ENCODE measurements around the gene MACROD2.
"Not testable (repeated sequence)": the region's sequence is repeated elsewhere in the genome, so short reads cannot be mapped to it uniquely, and the experiment has no call there.

The MACROD2 gene

DNA sequence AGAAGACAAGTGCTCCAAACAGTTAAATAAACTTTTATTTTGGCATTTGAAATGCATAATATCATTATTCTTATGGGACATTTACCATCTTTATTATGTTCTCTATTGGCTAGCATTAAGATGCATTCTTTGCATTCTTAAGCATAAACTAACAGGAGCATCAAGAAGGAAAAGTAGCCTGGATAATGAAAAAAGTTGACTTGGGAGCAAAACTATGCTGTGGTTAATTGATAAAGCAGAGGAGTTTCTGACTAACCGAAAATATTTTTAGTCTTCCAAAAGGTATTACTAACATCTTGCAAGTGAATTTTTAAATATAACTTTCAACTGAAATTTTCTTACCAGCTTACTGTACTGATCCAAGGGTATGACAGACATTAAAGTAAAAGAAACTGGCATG is 201.8 kb downstream of the MACROD2 start:
- DNase-seq: no peak

- no peak for DNase-seq
Observed at GRCh38 chr20:14198416-14198815, 203.1 kb downstream of the MACROD2 start.

- DNase-seq: no peak
Observed at GRCh38 chr20:14199111-14199510, 203.8 kb downstream of the MACROD2 start.

DNA sequence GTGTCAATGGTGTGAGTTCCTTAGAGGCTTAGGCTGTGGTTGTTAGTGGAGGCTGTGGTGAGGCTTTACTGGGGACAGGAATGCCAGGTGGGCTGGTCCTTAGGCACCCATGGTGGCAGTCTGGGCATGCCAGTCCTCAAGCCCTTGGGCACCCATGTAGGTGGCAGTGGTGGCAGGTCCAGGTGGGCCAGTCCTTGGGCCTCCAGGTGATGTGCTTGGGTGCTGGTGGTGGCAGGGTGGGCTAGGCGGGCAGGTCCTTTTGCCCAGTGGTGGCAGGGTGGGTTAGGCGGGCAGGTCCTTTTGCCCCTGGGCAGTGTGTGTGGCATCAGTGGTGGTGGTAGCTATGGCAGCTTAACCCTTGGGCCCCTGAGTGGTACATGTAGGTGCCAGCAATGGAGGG is 208.3 kb downstream of the MACROD2 start:
- no peak for DNase-seq

DNA sequence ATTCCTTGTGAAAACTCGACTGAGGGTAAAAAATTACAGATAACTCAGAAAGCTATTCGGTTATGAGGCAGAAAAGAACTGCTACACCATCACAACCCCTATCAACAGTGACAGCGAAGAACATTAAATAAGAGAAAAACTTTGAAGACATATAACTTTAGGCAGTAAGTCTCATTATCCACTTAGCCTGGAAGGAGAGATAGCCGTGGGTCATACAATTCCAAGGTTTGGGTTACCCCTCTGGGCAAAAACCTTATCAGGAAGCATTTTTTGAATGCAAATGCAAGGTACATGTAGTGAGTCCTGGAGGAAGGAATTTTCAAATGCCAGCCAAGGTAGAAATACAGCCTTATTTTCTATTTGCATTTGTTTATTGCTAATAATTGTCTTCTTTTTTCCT is 212.3 kb downstream of the MACROD2 start:
- no peak for DNase-seq

DNA sequence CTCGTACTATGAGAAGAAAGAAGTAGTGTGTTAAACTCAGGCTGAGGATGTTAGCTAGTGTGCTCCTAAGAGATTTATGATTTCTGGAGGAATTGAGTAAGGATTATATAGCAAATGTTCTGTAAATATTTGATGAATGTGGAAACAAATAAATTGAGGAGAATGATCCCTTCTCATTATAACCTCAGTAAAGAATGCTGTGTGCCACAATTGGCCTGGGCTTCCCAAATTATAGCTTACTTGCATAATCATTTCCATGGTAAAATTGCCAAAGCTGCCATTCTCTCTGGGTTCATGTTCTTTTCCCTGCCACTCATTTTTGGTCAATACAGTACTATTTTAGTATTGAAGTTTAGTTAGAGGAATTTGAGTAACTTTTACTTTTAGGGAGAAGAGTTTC is 213.6 kb downstream of the MACROD2 start:
- no peak for DNase-seq

DNA sequence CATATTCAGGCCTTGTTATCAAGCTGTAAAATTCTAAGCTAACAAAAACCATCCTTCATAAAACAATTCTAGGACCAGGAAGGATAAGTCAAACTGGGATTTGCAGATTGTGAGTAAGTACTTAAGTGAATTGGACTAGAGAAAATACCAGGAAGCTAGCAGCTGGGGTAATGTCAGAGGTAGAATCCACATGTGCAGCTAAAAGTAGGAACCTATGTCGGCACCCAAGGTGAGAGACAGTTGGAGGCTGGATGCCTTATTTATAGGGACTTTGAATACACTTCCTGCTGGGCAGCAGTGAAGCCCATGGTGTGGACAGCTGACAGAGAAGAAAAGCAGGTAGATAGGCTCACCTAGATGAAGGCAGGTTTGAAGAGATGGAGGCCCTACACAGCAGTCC is 214.8 kb downstream of the MACROD2 start:
- no peak for DNase-seq

DNA sequence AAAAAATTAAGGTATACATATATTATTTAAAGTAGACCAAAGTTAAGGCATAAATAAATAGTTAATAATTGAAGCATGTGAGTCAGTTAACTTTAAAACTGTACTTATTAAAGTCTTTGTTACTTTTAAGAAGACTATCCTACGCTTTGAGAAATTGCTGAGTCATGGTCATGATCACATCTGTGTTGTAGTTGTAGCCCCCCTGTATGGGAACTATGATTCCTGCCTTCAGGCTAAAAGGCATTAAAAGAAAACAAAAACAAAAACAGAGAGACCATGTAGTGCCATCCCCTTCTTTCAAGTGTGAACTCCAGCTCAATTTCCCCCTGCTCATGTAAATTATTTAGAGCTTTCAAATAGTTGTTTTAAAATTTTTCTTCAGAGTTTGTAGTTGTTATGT is 218.7 kb downstream of the MACROD2 start:
- DNase-seq: no peak

GRCh38 chr20:14215880-14216279 is 220.6 kb downstream of the MACROD2 start:
- not testable (repeated sequence) for DNase-seq

GRCh38 chr20:14219801-14220461 is 224.6 kb downstream of the MACROD2 start:
- no peak for DNase-seq

DNA sequence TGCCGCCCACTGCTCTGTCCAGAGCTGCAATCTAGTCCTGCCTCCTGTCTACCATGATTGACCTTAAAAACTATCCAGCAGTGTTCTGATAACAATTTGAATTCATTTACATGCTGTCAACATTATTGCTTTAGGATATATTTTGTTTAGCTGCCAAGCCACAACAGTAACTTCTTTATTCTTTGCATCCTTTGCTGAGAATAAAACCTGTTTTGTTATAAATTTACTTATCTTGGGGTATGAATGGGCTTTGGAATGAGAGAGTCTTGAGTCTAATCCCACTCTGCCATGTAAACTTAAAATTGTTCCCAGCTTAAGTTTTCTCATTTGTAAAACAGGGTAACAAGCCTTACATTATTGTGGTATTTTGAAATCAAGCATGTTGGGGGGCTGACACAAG is 225.7 kb downstream of the MACROD2 start:
- DNase-seq: no peak

DNA sequence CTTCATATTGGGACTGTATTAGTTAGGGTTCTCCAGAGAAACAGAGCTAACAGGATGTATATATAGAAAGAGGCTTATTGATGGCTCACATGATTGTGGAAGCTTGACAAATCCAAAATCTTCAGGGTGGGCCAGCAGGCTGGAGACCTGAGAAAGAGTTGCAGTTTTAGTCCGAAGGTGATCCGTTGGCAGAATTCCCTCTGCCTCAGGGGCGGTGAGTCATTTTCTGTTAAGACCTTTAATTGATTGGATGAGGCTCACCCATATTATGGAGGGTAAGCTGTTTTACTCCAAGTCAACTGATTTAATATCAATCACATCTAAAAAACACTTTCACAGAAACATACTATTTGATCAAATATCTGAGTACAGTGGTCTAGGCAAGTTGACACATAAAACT is 228.5 kb downstream of the MACROD2 start:
- no peak for DNase-seq

- not testable (repeated sequence) for DNase-seq
Observed at GRCh38 chr20:14226051-14227049, 231.0 kb downstream of the MACROD2 start.

GRCh38 chr20:14232650-14233049 is 237.3 kb downstream of the MACROD2 start:
- no peak for DNase-seq

GRCh38 chr20:14234666-14235295 is 239.5 kb downstream of the MACROD2 start:
- DNase-seq: no peak

DNA sequence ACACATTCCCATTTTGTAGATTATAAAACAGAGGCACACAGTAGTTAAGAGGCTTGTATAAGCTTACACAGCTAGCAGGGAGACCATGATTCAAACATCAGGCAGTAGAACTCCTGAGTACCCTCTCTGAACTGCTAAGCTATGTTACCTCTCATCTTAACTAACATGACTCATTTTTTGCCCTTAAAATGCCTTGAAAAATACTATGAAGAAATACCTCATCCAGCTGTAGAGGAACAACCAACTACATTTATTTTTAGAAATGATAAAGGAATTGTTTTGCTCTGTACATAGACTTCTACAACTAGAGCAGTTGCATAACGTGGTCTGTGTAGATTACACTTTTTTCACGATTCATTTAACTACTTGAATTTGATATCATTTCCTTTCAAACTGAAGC is 240.0 kb downstream of the MACROD2 start:
- no peak for DNase-seq

DNA sequence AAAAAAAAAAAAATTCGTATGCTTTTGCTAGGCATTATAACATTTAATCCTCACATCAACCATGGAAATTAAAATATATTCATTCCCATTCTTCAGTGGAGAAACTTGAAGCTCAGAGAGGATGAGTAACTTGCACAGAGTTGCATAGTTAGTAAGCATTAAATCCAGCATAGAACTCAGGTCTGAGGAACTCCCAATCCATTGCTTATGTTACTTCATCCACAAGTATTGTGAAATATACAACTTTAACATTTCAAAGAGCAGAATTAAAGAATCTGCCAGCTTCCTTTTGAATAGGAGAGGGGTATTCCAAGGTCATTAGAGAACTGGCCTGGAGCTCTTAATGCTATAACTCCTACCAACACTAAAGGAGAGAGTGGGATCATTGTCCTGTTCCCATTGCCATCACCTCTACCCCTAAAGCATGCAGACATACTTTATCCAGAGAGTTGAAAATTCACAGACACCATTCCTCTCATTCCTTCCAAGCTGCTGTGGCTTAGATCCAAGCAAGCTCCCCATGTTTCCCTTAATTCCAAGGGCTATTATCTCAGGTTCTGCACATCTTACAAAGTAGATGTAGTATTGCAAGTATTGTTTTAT is 250.2 kb downstream of the MACROD2 start:
- DNase-seq: no peak

- no peak for DNase-seq
Observed at GRCh38 chr20:14259689-14260088, 264.4 kb downstream of the MACROD2 start.

DNA sequence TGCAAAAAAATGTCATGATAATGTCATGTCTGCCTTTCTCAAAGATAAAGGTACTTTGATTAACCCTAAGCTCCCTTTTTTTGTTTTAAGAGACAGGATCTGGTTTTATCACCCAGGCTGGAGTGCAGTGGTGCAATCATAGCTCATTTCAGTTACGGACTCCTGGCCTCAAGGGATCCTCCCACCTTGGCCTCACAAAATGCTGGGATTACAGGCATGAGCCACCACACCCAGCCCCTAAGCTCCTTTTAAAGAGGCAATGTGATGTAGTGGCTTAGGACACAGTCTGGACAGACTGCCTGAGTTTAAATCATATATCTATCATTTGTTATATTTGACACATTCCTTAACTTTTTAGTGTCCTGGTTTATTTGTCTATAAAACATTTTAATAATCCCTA is 265.1 kb downstream of the MACROD2 start:
- DNase-seq: no peak

GRCh38 chr20:14264869-14265268 is 269.6 kb downstream of the MACROD2 start:
- DNase-seq: no peak

DNA sequence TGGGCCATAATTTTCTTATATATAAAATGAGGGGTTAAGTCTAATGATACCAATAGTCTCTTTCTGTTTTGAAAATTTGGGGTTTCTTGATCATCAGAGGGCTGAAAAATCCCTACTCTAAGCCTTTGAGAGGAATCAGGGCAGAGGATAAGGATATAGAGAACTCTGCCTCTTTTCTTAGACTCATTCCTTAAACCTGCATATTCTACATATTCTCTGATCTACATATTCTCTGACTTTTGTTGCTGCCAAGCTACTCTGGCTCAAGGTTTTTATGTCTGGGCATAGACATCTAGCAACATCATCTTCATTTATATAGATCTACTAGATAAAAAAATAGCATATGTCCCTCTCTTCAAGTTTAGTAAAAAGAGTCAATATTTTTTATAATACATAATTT is 270.9 kb downstream of the MACROD2 start:
- DNase-seq: no peak

- DNase-seq: not testable (repeated sequence)
Observed at GRCh38 chr20:14270751-14271150, 275.4 kb downstream of the MACROD2 start.

DNA sequence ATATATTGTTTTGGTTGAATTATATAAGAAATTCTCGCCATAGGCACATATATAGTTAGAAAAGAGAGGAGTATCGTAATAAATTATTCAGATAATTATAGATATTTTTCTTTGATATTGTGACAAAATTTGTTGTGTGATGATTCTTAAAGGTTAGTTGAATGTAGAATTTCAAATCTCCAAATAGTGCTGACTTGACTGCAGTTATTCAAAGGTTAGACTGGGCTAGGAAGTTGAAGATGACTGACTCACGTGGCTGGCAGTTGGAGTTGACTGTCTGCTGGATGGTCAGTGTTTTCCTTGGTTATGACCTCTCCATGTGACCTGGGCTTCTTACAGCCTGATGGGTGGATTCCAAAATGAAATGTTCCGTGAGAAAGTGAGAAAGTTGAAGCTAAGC is 286.8 kb downstream of the MACROD2 start:
- no peak for DNase-seq
